H1 (cell line): ENCODE data around the gene PCBD1. TPM values are rescaled to one million over a fixed set of nuclear protein-coding genes. Genes with fewer than 3 reads are reported as not detected.

ENCODE experiments used
- CTCF ChIA-PET: fragments of 300-600 bp; sonication (Branson Sonifier 250); formaldehyde crosslinking; loops from one replicate; lab custom pipeline; 2021; ENCODE audit not compliant: partially characterized antibody; lab: Charles Lee
- POLR2A ChIA-PET: fragments of 300-600 bp; sonication (Branson Sonifier 250); formaldehyde crosslinking; loops from one replicate; lab custom pipeline; 2021; ENCODE audit warnings: inconsistent platforms; ENCODE audit not compliant: partially characterized antibody; lab: Charles Lee
- DNase-seq, 2 experiments: peaks; one replicate each; pipeline versions ENCODE4 v3.0.0 to v3.0.0-alpha.2; 2010 to 2022; ENCODE audit warnings: low spot score in 2 of 2, low read depth in 1 of 2, mixed read lengths in 1 of 2
- FAIRE-seq: peaks from 2 replicates; lab custom pipeline; 2011; peaks lifted over from hg19 to GRCh38; lab: Jason Lieb, UNC
- H2AFZ ChIP-seq: 2 replicates; pipeline ENCODE4 v1.8.1; 2012; ENCODE audit warnings: low read length, inconsistent platforms
- H2AK5ac ChIP-seq: 2 replicates; pipeline ENCODE4 v1.6.1; 2013; ENCODE audit warnings: low read depth, low read length
- H2BK120ac ChIP-seq: replicated peaks from 2 replicates; pipeline ENCODE3; 2013; ENCODE audit warnings: low read depth, low read length, inconsistent platforms
- H2BK12ac ChIP-seq: 2 replicates; pipeline ENCODE4 v1.6.1; 2013; ENCODE audit warnings: low read depth, low read length
- H2BK15ac ChIP-seq: 2 replicates; pipeline ENCODE4 v1.6.1; 2013; ENCODE audit warnings: low read length
- H2BK20ac ChIP-seq: 2 replicates; pipeline ENCODE4 v1.6.1; 2013; ENCODE audit warnings: low read length
- H2BK5ac ChIP-seq: 2 replicates; pipeline ENCODE4 v1.6.1; 2013; ENCODE audit warnings: low read depth, low read length
- H3K14ac ChIP-seq: 2 replicates; pipeline ENCODE4 v1.6.1; 2013; ENCODE audit warnings: inconsistent platforms; ENCODE audit not compliant: insufficient read length
- H3K18ac ChIP-seq: 2 replicates; pipeline ENCODE4 v1.6.1; 2013; ENCODE audit warnings: low read length; ENCODE audit errors: extremely low read depth
- H3K23ac ChIP-seq: 2 replicates; pipeline ENCODE4 v1.6.1; 2013; ENCODE audit warnings: inconsistent platforms; ENCODE audit not compliant: insufficient read length
- H3K23me2 ChIP-seq: 2 replicates; pipeline ENCODE4 v1.6.1; 2013; ENCODE audit warnings: low read depth, low read length
- H3K27ac ChIP-seq: 2 replicates; pipeline ENCODE4 v1.6.1; 2011; ENCODE audit warnings: low read depth, low read length, inconsistent platforms
- H3K27me3 ChIP-seq, 4 experiments: replicated peaks in 1 of 4; 1 replicate in 1 of 4; 2 replicates in 3 of 4; pipeline versions ENCODE4 v1.6.1 to v1.8.1; 2011 to 2013; ENCODE audit warnings: low read length in 3 of 4, mild to moderate bottlenecking in 3 of 4, inconsistent platforms in 2 of 4, mixed read lengths in 2 of 4, moderate library complexity in 1 of 4; ENCODE audit not compliant: control insufficient read depth in 3 of 4, insufficient read depth in 3 of 4; ENCODE audit errors: extremely low read depth in 1 of 4
- H3K36me3 ChIP-seq, 4 experiments: 2 replicates each; pipeline versions ENCODE4 v1.6.1 to v1.8.1; 2011 to 2013; ENCODE audit warnings: mild to moderate bottlenecking in 4 of 4, low read length in 3 of 4, moderate library complexity in 2 of 4, control low read depth in 1 of 4, inconsistent platforms in 1 of 4; ENCODE audit not compliant: insufficient read depth in 4 of 4, control insufficient read depth in 2 of 4
- H3K4ac ChIP-seq: replicated peaks from 2 replicates; pipeline ENCODE3; 2013; ENCODE audit warnings: low read length, low read depth, mixed read lengths, inconsistent platforms; ENCODE audit not compliant: insufficient read length
- H3K4me1 ChIP-seq, 4 experiments: replicated peaks in 1 of 4; 1 replicate in 1 of 4; 2 replicates in 3 of 4; pipeline versions ENCODE4 v1.6.1 to v1.8.1; 2011 to 2013; ENCODE audit warnings: low read length in 3 of 4, inconsistent platforms in 2 of 4, mixed read lengths in 1 of 4; ENCODE audit not compliant: insufficient read depth in 4 of 4, control insufficient read depth in 3 of 4
- H3K4me2 ChIP-seq, 2 experiments: 2 replicates each; pipeline versions ENCODE4 v1.6.1 to v1.8.1; 2011 to 2013; ENCODE audit warnings: low read depth in 2 of 2, low read length in 2 of 2, control low read depth in 1 of 2, inconsistent platforms in 1 of 2, mild to moderate bottlenecking in 1 of 2; ENCODE audit not compliant: insufficient read depth in 1 of 2
- H3K4me3 ChIP-seq, 4 experiments: fragments of 200-600, 300-600 bp in 1 of 4; sonication (generic), shearing (Covaris generic), sonication (Bioruptor Twin) in 1 of 4; 2 replicates each; pipeline versions ENCODE4 v1.5.1 to v1.8.1; 2011 to 2016; ENCODE audit warnings: low read length in 4 of 4, low read depth in 3 of 4, control low read depth in 2 of 4, inconsistent platforms in 2 of 4, mild to moderate bottlenecking in 2 of 4, mixed read lengths in 1 of 4, moderate library complexity in 1 of 4; ENCODE audit not compliant: insufficient read depth in 2 of 4; ENCODE audit errors: extremely low read depth in 1 of 4
- H3K56ac ChIP-seq: replicated peaks from 2 replicates; pipeline ENCODE3; 2013; ENCODE audit warnings: low read depth, mild to moderate bottlenecking, mixed read lengths, low read length, inconsistent platforms; ENCODE audit not compliant: insufficient read length
- H3K79me1 ChIP-seq: 2 replicates; pipeline ENCODE4 v1.6.1; 2013; ENCODE audit warnings: low read depth, low read length, control low read depth
- H3K79me2 ChIP-seq, 2 experiments: 2 replicates each; pipeline versions ENCODE4 v1.6.1 to v1.8.1; 2012 to 2013; ENCODE audit warnings: low read length in 2 of 2, mild to moderate bottlenecking in 2 of 2, inconsistent platforms in 1 of 2; ENCODE audit not compliant: insufficient read depth in 2 of 2, control insufficient read depth in 1 of 2
- H3K9ac ChIP-seq, 4 experiments: replicated peaks in 1 of 4; 1 replicate in 1 of 4; 2 replicates in 3 of 4; pipeline versions ENCODE4 v1.6.1 to v1.8.1; 2011 to 2013; ENCODE audit warnings: low read depth in 3 of 4, low read length in 3 of 4, control low read depth in 2 of 4, mild to moderate bottlenecking in 2 of 4, moderate library complexity in 2 of 4, inconsistent platforms in 1 of 4; ENCODE audit errors: extremely low read depth in 1 of 4
- H3K9me3 ChIP-seq, 2 experiments: 2 replicates each; pipeline versions ENCODE4 v1.6.1 to v1.8.1; 2012 to 2013; ENCODE audit warnings: mild to moderate bottlenecking in 2 of 2, moderate library complexity in 2 of 2, control low read depth in 1 of 2, inconsistent platforms in 1 of 2, low read depth in 1 of 2, low read length in 1 of 2, mixed read lengths in 1 of 2; ENCODE audit not compliant: insufficient read depth in 2 of 2
- H4K20me1 ChIP-seq, 2 experiments: replicated peaks in 1 of 2; 2 replicates each; pipeline versions ENCODE3 to v1.8.1; 2011 to 2013; ENCODE audit warnings: inconsistent platforms in 2 of 2, low read length in 2 of 2, mild to moderate bottlenecking in 1 of 2; ENCODE audit not compliant: insufficient read depth in 2 of 2, control insufficient read depth in 1 of 2
- H4K5ac ChIP-seq: 2 replicates; pipeline ENCODE4 v1.6.1; 2013; ENCODE audit warnings: low read length, low read depth, mixed read lengths, inconsistent platforms; ENCODE audit not compliant: insufficient read length
- H4K8ac ChIP-seq: 2 replicates; pipeline ENCODE4 v1.8.0; 2013; ENCODE audit warnings: mild to moderate bottlenecking, moderate library complexity, low read length, inconsistent platforms; ENCODE audit not compliant: insufficient read depth; ENCODE audit errors: extremely low read depth
- H4K91ac ChIP-seq: replicated peaks from 2 replicates; pipeline ENCODE3; 2013; ENCODE audit warnings: low read length, mixed read lengths, inconsistent platforms; ENCODE audit not compliant: insufficient read length
- EGR1 ChIP-seq: IDR thresholded peaks from 2 replicates; pipeline ENCODE4 v1.6.1; 2011; ENCODE audit warnings: low read depth, low read length, borderline replicate concordance
- EZH2 ChIP-seq: fragments of 200-600 bp; sonication (generic); IDR thresholded peaks from 2 replicates; pipeline ENCODE4 v1.7.1; 2012; ENCODE audit warnings: low read depth, mild to moderate bottlenecking, moderate library complexity, low read length, inconsistent platforms; ENCODE audit not compliant: severe bottlenecking
- JUN ChIP-seq: IDR thresholded peaks from 2 replicates; pipeline ENCODE4 v1.6.1; 2011; ENCODE audit warnings: low read depth, mild to moderate bottlenecking, improper control_type of control experiment, low read length
- KDM4A ChIP-seq: IDR thresholded peaks from one replicate; pipeline ENCODE4 v1.7.1; 2012; ENCODE audit warnings: low read depth, mild to moderate bottlenecking, moderate library complexity, low read length, inconsistent platforms; ENCODE audit not compliant: severe bottlenecking
- KDM5A ChIP-seq: fragments of 200-600 bp; IDR thresholded peaks from 2 replicates; pipeline ENCODE4 v1.7.1; 2012; ENCODE audit warnings: mild to moderate bottlenecking, low read length, inconsistent platforms, mixed read lengths
- POLR2AphosphoS5 ChIP-seq: IDR thresholded peaks from 2 replicates; pipeline ENCODE4 v1.6.1; 2011; ENCODE audit warnings: low read depth, low read length
- RFX5 ChIP-seq: IDR thresholded peaks from 2 replicates; pipeline ENCODE4 v1.6.1; 2011; ENCODE audit warnings: low read depth, low read length, improper control_type of control experiment, borderline replicate concordance
- RNF2 ChIP-seq: fragments of 200-900, 300-1000 bp; sonication (generic); IDR thresholded peaks from 2 replicates; pipeline ENCODE4 v1.7.1; 2016; ENCODE audit warnings: borderline replicate concordance, low read depth, mild to moderate bottlenecking, antibody characterized with exemption, low read length; ENCODE audit not compliant: poor library complexity, severe bottlenecking; ENCODE audit errors: missing control alignments
- RXRA ChIP-seq: IDR thresholded peaks from 2 replicates; pipeline ENCODE4 v1.6.1; 2011; ENCODE audit warnings: low read depth, mild to moderate bottlenecking, low read length, moderate library complexity; ENCODE audit not compliant: insufficient read depth
- WGBS, 2 experiments: shearing (Covaris generic) in 1 of 2; methylation state at CpG; one replicate each; pipeline versions ENCODE4 v1.1.6 to v1.1.7; 2013 to 2015; ENCODE audit warnings: low lambda C conversion rate in 2 of 2, mixed read lengths in 2 of 2, inconsistent platforms in 1 of 2, low coverage in 1 of 2, missing lambda C conversion rate in 1 of 2; ENCODE audit not compliant: insufficient replicate concordance in 2 of 2, insufficient coverage in 1 of 2, insufficient read length in 1 of 2; ENCODE audit errors: extremely low coverage in 1 of 2, missing lambda C conversion rate in 1 of 2; 5-methylcytosine and 5-hydroxymethylcytosine counted together
- polyA plus RNA-seq, 7 experiments: library from polyadenylated mRNA; depleted of rRNA in 3 of 7; stranded (reverse) in 5 of 7; unstranded in 2 of 7; fragments of >200 nt in 5 of 7; fragments of 200-250 nt in 2 of 7; gene quantifications; 1 replicate in 5 of 7; 2 replicates in 1 of 7; 4 replicates in 1 of 7; pipeline versions ENCODE4 v1.2.1 to v1.2.3, GENCODE V29; 2011 to 2013; ENCODE audit warnings: missing spikeins in 2 of 7, mixed read lengths in 2 of 7
- total RNA-seq: library from RNA; stranded (reverse); fragmentation: NEBNext Ultra II Directional; extraction: Animal tissue kit (Norgen Biotek cat#: 25700); gene quantifications from 2 replicates; pipeline ENCODE4 v1.2.1, GENCODE V29; 2021
- TF ChIP-seq, protein P1 (sequence below): IDR thresholded peaks from 2 replicates; pipeline ENCODE4 v1.6.1; 2012; ENCODE audit warnings: low read length, inconsistent platforms

Gene PCBD1
- total and polyA plus RNA-seq, 2 of the 8 experiments (the other 6 are each of a cell fraction or from before 2014, with no cell fraction given): 46.5 to 55.0 TPM

DNA sequence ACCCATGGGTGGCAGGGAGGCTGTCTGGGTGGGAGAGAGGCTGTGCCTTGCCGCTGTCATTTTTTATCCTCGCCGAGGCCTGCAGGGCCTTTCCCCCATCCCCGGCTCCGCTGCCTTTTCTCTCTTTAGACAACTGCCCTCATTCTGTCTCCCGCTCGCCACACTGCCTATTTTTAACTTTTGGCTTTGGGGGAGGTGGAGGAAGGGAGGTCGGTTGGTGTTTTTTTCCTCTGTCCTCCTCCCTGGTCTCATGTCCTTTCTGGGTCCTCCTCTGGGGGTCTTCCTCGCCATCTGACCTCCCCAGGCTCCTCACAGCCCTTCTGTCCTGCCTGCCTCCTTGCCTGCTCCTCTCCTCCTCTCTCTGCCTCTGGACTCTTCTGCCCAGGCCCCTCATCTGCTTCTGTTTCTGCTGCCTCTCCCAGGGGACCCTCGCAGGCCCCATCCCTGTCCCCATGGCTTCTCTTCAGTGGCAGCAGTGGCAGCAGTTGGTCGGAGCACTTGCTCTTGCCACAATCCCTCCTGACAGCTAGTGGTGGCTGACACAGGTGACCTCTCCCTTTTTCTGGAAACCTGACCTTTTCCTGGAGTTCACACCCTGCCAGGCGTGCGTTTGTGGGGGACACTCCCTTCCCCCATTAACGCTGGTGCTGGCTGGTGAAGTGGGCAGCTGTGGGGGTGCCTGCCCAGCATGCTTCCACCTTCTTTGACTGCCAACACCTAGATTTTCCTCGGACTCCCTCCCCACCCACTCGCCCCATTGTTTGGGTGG, 19.5 kb upstream of the PCBD1 start:
- Histone ChIP-seq H3K14ac (no peak overlapping the region), H3K27me3 (no peaks in the 10 kb centered on the region), H4K20me1 (no peaks in the 10 kb centered on the region), H4K91ac (no peak overlapping the region), H3K79me1 (no peaks in the 10 kb centered on the region), H3K18ac (peak overlapping the region; percentile 9; the same call in 1 of the 2 replicates), H3K4ac (no peak overlapping the region), H3K27ac (no peak overlapping the region), H3K56ac (no peak overlapping the region), H3K4me3 (no peak overlapping the region), H3K9me3 (no peaks in the 10 kb centered on the region), H2BK20ac (no peak overlapping the region), H3K23me2 (peaks cover 3% of the 10 kb centered on the region; the same call in 1 of the 2 replicates), H3K23ac (no peak overlapping the region), H2BK15ac (no peak overlapping the region), H2AFZ (no peak overlapping the region), H3K4me1 (no peaks in the 10 kb centered on the region; a peak in 1 of 7 replicates), H2BK12ac (no peak overlapping the region), H2AK5ac (no peak overlapping the region), H3K36me3 (no peaks in the 10 kb centered on the region), H4K8ac (no peak overlapping the region), H3K79me2 (no peaks in the 10 kb centered on the region), H2BK120ac (no peak overlapping the region), H4K5ac (no peak overlapping the region), H3K4me2 (no peak overlapping the region), H2BK5ac (no peak overlapping the region), H3K9ac (no peak overlapping the region)
- WGBS, 2 experiments: 85% methylated on average over 15 of the region's 16 CpGs; no CpG with 5 or more reads in 1 of the 2 experiments
- DNase-seq (no peak), FAIRE-seq (no peak)
- POLR2A ChIA-PET: no interaction called here
- CTCF ChIA-PET: interaction anchor here (13.3 kb wide), 1 partner anchor 11 kb away, joined by 237 read pairs; no protein-coding TSS in a partner anchor
- TF ChIP-seq EGR1 (no peak), RNF2 (no peak), POLR2AphosphoS5 (no peak), JUN (no peak), KDM5A (no peak), KDM4A (no peak), RXRA (no peak), EZH2 (no peak), RFX5 (no peak)
- TF ChIP-seq, protein P1, sequence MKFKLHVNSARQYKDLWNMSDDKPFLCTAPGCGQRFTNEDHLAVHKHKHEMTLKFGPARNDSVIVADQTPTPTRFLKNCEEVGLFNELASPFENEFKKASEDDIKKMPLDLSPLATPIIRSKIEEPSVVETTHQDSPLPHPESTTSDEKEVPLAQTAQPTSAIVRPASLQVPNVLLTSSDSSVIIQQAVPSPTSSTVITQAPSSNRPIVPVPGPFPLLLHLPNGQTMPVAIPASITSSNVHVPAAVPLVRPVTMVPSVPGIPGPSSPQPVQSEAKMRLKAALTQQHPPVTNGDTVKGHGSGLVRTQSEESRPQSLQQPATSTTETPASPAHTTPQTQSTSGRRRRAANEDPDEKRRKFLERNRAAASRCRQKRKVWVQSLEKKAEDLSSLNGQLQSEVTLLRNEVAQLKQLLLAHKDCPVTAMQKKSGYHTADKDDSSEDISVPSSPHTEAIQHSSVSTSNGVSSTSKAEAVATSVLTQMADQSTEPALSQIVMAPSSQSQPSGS: no peak
